HCT116 (cell line): ENCODE data around the gene HMHB1. TPM values are rescaled to one million over a fixed set of nuclear protein-coding genes. Genes with fewer than 3 reads are reported as not detected.

ENCODE experiments used
- ATAC-seq: fragments of 200-7000 bp; cut with Tn5 transposase; 2 replicates; pipeline ENCODE4 v1.9.1; 2020; ENCODE audit warnings: mild to moderate bottlenecking, moderate library complexity
- BruUV-seq: library from RNA; stranded (reverse); fragments of 400-500 nt; replicated peaks from 2 replicates; lab custom pipeline; 2021; lab: Mats Ljungman, UMichigan
- CTCF ChIA-PET: fragments of 300-600 bp; sonication (Branson Sonifier 250); formaldehyde crosslinking; loops from one replicate; lab custom pipeline; 2021; ENCODE audit warnings: antibody characterized with exemption; lab: Charles Lee
- POLR2A ChIA-PET: fragments of 300-600, 350-600 bp; sonication (Branson Sonifier 250); formaldehyde crosslinking; loops from one replicate; lab custom pipeline; 2021; ENCODE audit warnings: antibody characterized with exemption; lab: Charles Lee
- RAD21 ChIA-PET, 2 experiments: fragments of 300-600 bp; sonication (Branson Sonifier 250); formaldehyde crosslinking; loops; one replicate each; lab custom pipeline; 2023; ENCODE audit warnings: low total read pairs in 2 of 2; ENCODE audit not compliant: uncharacterized antibody in 2 of 2, unreplicated experiment in 2 of 2, low non-redundant PET in 1 of 2; lab: Charles Lee
- DNase-seq: peaks from one replicate; pipeline ENCODE4 v3.0.0-alpha.2; 2010; ENCODE audit warnings: low read depth, low spot score
- H2AFZ ChIP-seq: fragments of 200-600 bp; shearing (Covaris generic), sonication (generic); 2 replicates; pipeline ENCODE4 v1.6.1; 2017; ENCODE audit warnings: low read depth, mixed run types, mixed read lengths, antibody characterized with exemption, low read length; ENCODE audit not compliant: poor library complexity, severe bottlenecking
- H3K27ac ChIP-seq: 2 replicates; pipeline ENCODE4 v1.5.1; 2012; ENCODE audit warnings: low read depth, low read length
- H3K27me3 ChIP-seq: fragments of 200-600 bp; sonication (generic); 2 replicates; pipeline ENCODE4 v1.6.1; 2016; ENCODE audit warnings: mixed run types, low read length, mixed read lengths; ENCODE audit not compliant: insufficient read depth
- H3K36me3 ChIP-seq, 2 experiments: fragments of 200-500 bp in 1 of 2; fragments of 200-600 bp in 1 of 2; sonication (Bioruptor generic) in 1 of 2; sonication (generic) in 1 of 2; 2 replicates each; pipeline versions ENCODE4 v1.5.1 to v1.6.1; 2014 to 2016; ENCODE audit warnings: low read length in 2 of 2, inconsistent platforms in 1 of 2, mixed read lengths in 1 of 2, mixed run types in 1 of 2; ENCODE audit not compliant: insufficient read depth in 2 of 2, control insufficient read depth in 1 of 2
- H3K4me1 ChIP-seq, 2 experiments: fragments of 200-600 bp in 1 of 2; sonication (generic) in 1 of 2; 2 replicates each; pipeline versions ENCODE4 v1.5.1 to v1.6.1; 2012 to 2017; ENCODE audit warnings: low read length in 2 of 2, inconsistent platforms in 1 of 2, mild to moderate bottlenecking in 1 of 2, mixed read lengths in 1 of 2, mixed run types in 1 of 2, moderate library complexity in 1 of 2; ENCODE audit not compliant: insufficient read depth in 2 of 2, control insufficient read depth in 1 of 2
- H3K4me2 ChIP-seq: fragments of 200-600 bp; sonication (generic); 2 replicates; pipeline ENCODE4 v1.6.1; 2017; ENCODE audit warnings: mixed run types, low read length, mixed read lengths
- H3K4me3 ChIP-seq, 2 experiments: fragments of 200-600 bp in 1 of 2; sonication (generic) in 1 of 2; replicated peaks in 1 of 2; 2 replicates each; pipeline ENCODE4 v1.5.1; 2011 to 2016; ENCODE audit warnings: low read length in 2 of 2, control low read depth in 1 of 2, low read depth in 1 of 2, mild to moderate bottlenecking in 1 of 2, mixed read lengths in 1 of 2, mixed run types in 1 of 2
- H3K79me2 ChIP-seq: fragments of 200-600 bp; sonication (generic); 2 replicates; pipeline ENCODE4 v1.6.1; 2017; ENCODE audit warnings: mild to moderate bottlenecking, mixed run types, low read length, moderate library complexity, mixed read lengths; ENCODE audit not compliant: insufficient read depth
- H3K9ac ChIP-seq: fragments of 200-600 bp; sonication (generic); 2 replicates; pipeline ENCODE4 v1.6.1; 2016; ENCODE audit warnings: low read length, mixed read lengths
- H3K9me2 ChIP-seq: fragments of 200-600 bp; sonication (generic), shearing (Covaris generic); 2 replicates; pipeline ENCODE4 v1.6.1; 2017; ENCODE audit warnings: mixed run types, mild to moderate bottlenecking, moderate library complexity; ENCODE audit not compliant: insufficient read depth
- H3K9me3 ChIP-seq, 2 experiments: fragments of 200-500 bp in 1 of 2; fragments of 200-600 bp in 1 of 2; sonication (Bioruptor generic) in 1 of 2; sonication (generic) in 1 of 2; 2 replicates each; pipeline ENCODE4 v1.6.1; 2014 to 2017; ENCODE audit warnings: low read length in 2 of 2, mixed read lengths in 2 of 2, inconsistent platforms in 1 of 2, low read depth in 1 of 2, mild to moderate bottlenecking in 1 of 2, mixed run types in 1 of 2, moderate library complexity in 1 of 2; ENCODE audit not compliant: control insufficient read depth in 1 of 2, insufficient read depth in 1 of 2
- H4K20me1 ChIP-seq: fragments of 200-600 bp; sonication (generic), shearing (Covaris generic); 2 replicates; pipeline ENCODE4 v1.6.1; 2017; ENCODE audit warnings: mixed run types, mild to moderate bottlenecking, moderate library complexity; ENCODE audit not compliant: insufficient read depth
- EZH2 ChIP-seq: fragments of 200-600 bp; sonication (generic); IDR thresholded peaks from 2 replicates; pipeline ENCODE4 v1.6.1; 2017; ENCODE audit warnings: antibody characterized with exemption, mixed run types
- POLR2A ChIP-seq: IDR thresholded peaks from 2 replicates; pipeline ENCODE4 v1.7.0; 2011; ENCODE audit warnings: borderline replicate concordance; ENCODE audit not compliant: insufficient read depth, insufficient read length; ENCODE audit errors: extremely low read depth
- POLR2AphosphoS5 ChIP-seq: IDR thresholded peaks from 2 replicates; pipeline ENCODE4 v1.6.1; 2011; ENCODE audit warnings: mild to moderate bottlenecking, low read depth, low read length, moderate library complexity
- YY1 ChIP-seq: IDR thresholded peaks from 2 replicates; pipeline ENCODE4 v1.6.1; 2011; ENCODE audit warnings: low read length, low read depth, moderate library complexity, mild to moderate bottlenecking; ENCODE audit not compliant: insufficient replicate concordance; ENCODE audit errors: extremely low read depth
- ZNF274 ChIP-seq: fragments of 200-500 bp; sonication (Bioruptor generic); IDR thresholded peaks from 2 replicates; pipeline ENCODE4 v1.6.1; 2014; ENCODE audit warnings: mild to moderate bottlenecking, low read depth, low read length, inconsistent platforms
- intact Hi-C: fragments of 100-400 bp; cut with micrococcal nuclease; formaldehyde crosslinking; loops from 2 replicates; pipeline ENCODE4 v1.10.0; 2022
- total RNA-seq: library from RNA; stranded (reverse); gene quantifications from one replicate; pipeline ENCODE4 v1.2.1, GENCODE V29; 2021; ENCODE audit not compliant: unreplicated experiment
- TF ChIP-seq, protein P1 (sequence below): IDR thresholded peaks from 2 replicates; pipeline ENCODE4 v1.6.1; 2012; ENCODE audit warnings: low read depth
- TF ChIP-seq, protein P2 (sequence below), 3 experiments: fragments of 200-600 bp in 1 of 3; sonication (generic) in 1 of 3; IDR thresholded peaks in 2 of 3; conservative IDR thresholded peaks in 1 of 3; 2 replicates each; pipeline ENCODE4 v1.5.1; 2012 to 2017; ENCODE audit warnings: low read depth in 2 of 3, low read length in 2 of 3, antibody characterized with exemption in 1 of 3, borderline replicate concordance in 1 of 3, control low read depth in 1 of 3, mild to moderate bottlenecking in 1 of 3, mixed read lengths in 1 of 3, mixed run types in 1 of 3, moderate library complexity in 1 of 3; ENCODE audit not compliant: insufficient read depth in 1 of 3

HMHB1 gene
- total RNA-seq, 1 experiment from 2014 or later = not detected

DNA sequence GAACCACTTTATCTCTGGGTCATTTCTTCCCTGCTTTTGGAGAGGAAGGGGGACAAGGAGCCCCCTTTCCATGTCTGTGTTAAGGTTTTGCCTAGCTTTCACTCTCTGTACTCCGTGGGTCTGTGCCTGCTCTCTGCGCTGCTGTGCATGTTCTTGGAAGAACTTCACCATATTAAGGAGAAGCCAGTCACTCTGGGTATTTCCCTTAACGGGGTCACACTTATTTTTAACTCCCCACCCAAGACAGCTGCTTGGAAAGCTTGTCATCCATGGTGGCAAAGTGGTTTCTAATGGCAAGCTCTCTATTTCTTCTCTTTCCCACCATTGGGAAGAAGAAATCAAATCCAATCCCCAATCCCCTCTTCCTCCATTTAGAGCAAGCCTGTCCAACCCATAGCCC lies 44.8 kb upstream of the HMHB1 start:
- no peak for ATAC-seq
- CTCF ChIA-PET = no interaction called here

More for the DNA sequence above, 44.8 kb upstream of the HMHB1 start:
- H4K20me1 ChIP-seq = no peaks in the 10 kb centered on the region
- RAD21 ChIA-PET = no interaction called here
- no TSS peak for BruUV-seq
- no peaks in the 10 kb centered on the region for H3K9me3 ChIP-seq
- H3K36me3 ChIP-seq = no peaks in the 10 kb centered on the region
- no peak overlapping the region for H3K27ac ChIP-seq
- TF ChIP-seq ZNF274 = no peak
- no peak for TF ChIP-seq YY1
- no peak for TF ChIP-seq POLR2A
- no peak for TF ChIP-seq POLR2AphosphoS5
- TF ChIP-seq EZH2 = no peak
- TF ChIP-seq, protein P1, sequence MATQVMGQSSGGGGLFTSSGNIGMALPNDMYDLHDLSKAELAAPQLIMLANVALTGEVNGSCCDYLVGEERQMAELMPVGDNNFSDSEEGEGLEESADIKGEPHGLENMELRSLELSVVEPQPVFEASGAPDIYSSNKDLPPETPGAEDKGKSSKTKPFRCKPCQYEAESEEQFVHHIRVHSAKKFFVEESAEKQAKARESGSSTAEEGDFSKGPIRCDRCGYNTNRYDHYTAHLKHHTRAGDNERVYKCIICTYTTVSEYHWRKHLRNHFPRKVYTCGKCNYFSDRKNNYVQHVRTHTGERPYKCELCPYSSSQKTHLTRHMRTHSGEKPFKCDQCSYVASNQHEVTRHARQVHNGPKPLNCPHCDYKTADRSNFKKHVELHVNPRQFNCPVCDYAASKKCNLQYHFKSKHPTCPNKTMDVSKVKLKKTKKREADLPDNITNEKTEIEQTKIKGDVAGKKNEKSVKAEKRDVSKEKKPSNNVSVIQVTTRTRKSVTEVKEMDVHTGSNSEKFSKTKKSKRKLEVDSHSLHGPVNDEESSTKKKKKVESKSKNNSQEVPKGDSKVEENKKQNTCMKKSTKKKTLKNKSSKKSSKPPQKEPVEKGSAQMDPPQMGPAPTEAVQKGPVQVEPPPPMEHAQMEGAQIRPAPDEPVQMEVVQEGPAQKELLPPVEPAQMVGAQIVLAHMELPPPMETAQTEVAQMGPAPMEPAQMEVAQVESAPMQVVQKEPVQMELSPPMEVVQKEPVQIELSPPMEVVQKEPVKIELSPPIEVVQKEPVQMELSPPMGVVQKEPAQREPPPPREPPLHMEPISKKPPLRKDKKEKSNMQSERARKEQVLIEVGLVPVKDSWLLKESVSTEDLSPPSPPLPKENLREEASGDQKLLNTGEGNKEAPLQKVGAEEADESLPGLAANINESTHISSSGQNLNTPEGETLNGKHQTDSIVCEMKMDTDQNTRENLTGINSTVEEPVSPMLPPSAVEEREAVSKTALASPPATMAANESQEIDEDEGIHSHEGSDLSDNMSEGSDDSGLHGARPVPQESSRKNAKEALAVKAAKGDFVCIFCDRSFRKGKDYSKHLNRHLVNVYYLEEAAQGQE = no peak
- TF ChIP-seq, protein P2, sequence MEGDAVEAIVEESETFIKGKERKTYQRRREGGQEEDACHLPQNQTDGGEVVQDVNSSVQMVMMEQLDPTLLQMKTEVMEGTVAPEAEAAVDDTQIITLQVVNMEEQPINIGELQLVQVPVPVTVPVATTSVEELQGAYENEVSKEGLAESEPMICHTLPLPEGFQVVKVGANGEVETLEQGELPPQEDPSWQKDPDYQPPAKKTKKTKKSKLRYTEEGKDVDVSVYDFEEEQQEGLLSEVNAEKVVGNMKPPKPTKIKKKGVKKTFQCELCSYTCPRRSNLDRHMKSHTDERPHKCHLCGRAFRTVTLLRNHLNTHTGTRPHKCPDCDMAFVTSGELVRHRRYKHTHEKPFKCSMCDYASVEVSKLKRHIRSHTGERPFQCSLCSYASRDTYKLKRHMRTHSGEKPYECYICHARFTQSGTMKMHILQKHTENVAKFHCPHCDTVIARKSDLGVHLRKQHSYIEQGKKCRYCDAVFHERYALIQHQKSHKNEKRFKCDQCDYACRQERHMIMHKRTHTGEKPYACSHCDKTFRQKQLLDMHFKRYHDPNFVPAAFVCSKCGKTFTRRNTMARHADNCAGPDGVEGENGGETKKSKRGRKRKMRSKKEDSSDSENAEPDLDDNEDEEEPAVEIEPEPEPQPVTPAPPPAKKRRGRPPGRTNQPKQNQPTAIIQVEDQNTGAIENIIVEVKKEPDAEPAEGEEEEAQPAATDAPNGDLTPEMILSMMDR (IDR thresholded peaks at IDR 0.05 in 2 of 3, conservative IDR thresholded peaks at IDR 0.05 in 1 of 3; ENCODE audit: borderline replicate concordance in 1 of 3, insufficient read depth in 1 of 3, low read depth in 2 of 3, low read length in 2 of 3) = no peak
- H3K4me1 ChIP-seq = no peaks in the 10 kb centered on the region
- no peak for DNase-seq
- H3K4me2 ChIP-seq = no peak overlapping the region
- no peak overlapping the region for H3K9ac ChIP-seq
- H3K79me2 ChIP-seq = no peaks in the 10 kb centered on the region
- no peak overlapping the region for H3K4me3 ChIP-seq
- POLR2A ChIA-PET = no interaction called here
- H2AFZ ChIP-seq = no peak overlapping the region
- intact Hi-C loops = no loop called here
- H3K27me3 ChIP-seq = no peaks in the 10 kb centered on the region
- no peaks in the 10 kb centered on the region for H3K9me2 ChIP-seq
